ENCODE results near the gene BEAN1.

BEAN1 gene

DNA sequence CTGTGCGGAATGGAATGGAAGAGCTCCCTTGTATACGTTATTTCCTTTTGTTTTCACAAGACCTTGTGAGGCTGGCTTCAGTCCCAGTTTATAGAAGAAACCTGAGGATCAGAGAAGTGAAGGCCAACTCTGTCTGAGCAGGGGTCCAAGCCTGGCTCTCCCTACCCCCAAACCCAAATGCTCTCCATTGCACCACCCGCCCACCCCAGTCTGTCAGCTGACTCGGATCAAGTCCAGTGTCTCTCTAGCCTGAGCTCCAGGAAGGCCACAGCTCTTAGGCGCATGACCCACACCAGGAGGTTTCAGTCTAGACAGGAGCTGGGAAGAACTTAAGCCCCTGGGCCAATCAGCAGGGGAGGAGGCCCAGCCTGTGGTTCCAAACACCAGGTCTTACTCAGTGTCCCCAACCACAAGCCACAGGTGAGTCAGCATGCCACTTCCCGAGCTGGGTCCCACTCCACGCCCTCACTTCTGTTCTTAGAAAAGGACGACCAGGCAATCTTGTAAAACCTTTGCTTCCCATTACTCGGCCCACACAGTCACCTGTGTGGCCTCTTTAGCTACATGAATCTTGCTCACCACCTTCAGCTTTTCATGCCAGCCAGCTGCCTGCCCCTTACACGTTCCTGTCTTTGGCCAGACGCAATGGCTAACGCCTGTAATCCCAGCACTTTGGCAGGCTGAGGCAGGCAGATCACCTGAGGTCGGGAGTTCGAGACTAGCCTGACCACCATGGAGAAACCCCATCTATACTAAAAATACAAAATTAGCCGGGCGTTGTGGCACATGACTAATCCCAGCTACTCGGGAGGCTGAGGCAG is 95.1 kb downstream of the BEAN1 start:
- DNase-seq (ENCODE audit: low read depth), result peak; percentile 53

DNA sequence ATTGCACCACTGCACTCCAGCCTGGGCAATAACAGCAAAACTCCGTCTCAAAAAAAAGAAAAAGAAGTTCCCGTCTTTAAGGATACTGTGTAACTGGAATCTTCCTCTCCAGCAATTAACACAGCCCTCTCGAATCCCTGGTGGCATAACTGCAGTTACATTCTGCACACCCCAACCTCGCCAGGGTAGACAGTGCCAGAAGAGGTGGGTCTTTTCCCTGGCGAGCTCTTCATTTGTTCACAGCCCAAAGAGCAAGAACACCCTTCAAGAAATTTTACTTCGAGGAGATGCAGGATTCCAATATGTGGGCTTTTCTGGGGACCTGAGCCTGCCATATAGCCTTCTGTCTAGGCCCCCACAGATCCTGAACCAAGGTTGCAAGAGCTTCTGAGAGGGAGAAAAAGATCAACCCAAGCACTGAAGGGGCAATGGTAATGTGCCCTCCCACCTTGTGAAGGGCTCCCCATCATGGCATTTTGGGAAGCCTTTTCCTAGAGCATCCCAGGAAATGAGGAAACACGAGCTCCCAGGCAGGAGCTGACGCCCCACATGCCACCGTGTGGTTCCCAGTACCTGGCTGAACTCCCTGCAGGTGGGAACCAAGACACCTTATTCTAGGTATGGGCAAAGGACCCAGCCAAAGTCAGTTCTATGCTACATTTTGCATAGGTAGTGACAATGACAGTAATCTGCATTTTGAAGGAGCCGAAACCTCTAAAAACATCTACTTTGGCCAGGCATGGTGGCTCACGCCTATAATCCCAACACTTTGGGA is 95.9 kb downstream of the BEAN1 start:
- no peak for DNase-seq (ENCODE audit: low read depth)

DNA sequence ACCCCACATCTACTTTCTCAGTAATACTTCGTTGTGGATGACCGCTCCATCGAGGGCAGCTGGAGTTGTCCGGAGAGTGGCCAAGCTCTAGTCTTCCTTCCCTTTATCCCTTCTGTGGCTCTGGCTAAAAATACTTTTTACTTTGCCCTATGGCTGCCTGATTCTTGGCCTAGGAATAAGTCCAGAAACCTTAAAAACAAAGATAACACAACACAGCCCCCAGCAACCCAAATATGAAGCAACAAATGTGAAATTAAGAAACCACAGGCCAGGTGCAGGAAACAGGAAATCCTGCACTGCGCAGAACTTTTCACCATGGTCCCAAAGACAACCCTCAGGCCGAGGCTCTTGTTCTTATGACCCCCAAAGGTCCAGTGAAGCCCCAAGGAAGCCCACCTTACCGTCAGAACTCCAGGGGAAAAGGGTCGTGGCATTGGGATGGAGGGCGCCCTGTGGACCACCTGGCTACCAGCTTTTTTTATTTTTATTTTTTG is 96.8 kb downstream of the BEAN1 start:
- DNase-seq (ENCODE audit: low read depth), result no peak

DNA sequence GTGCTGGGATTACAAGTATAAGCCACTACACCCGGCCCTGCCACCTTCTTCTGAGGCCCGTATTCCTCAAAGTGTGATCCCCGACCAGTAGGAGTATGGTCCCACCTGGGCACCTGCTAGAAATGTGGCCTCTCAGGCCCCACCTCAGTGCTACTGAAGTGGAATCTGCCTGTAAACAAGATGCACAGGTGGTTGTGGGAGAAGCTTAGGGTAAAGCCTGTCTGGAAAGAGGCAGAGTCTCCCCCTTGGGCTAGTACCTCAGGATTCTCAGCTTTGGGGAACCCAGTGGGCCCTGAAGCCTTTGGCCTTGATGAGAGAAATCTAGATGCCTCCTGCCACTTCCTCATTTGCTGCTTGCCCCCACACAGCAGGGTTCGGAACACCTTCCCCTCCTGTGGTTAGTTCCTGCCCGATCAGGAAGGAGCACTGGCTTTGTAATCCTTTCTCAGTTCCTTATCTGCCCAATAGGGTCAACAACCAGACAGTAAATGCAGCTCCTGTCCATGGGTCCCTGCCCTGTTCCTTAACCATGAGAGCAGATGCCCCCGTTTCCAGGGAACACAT is 97.6 kb downstream of the BEAN1 start:
- DNase-seq (ENCODE audit: low read depth), result no peak

DNA sequence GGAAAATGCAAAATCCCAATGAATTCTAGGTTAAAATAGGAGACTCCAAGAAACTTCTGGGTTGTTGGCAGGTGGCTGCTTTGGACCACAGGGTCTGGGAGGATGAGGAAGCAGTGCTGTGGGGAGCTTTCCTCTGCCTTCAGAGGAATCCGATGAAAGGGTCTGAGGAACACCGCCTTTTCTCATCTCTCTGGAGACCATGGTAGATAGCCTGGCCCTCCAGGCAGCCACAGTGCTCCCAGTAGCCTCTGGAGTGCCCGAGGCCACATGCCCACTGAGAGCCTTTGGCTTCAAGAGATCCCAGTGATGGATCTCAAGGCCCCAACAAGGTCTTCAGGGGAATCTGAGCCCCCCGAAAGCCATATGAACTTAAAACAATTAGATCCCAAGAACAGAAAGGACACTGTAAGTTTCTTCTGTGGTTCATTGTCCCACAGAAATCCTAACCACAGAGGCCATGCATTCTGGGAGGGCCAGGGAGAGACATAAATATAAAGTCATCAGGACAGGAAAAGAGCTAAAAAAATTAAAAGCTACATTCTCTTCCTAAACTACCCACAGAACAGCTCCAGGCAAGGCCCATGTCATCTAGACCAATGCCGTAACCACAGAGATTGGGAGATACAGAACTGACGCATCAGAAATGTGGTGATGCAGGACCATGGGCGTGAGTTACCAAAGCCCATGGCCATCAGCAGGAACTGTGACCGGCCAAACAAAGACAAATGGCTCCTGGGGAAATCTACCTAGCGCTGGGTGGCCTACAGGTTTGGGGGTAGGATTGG is 98.5 kb downstream of the BEAN1 start:
- DNase-seq (ENCODE audit: low read depth), result no peak

DNA sequence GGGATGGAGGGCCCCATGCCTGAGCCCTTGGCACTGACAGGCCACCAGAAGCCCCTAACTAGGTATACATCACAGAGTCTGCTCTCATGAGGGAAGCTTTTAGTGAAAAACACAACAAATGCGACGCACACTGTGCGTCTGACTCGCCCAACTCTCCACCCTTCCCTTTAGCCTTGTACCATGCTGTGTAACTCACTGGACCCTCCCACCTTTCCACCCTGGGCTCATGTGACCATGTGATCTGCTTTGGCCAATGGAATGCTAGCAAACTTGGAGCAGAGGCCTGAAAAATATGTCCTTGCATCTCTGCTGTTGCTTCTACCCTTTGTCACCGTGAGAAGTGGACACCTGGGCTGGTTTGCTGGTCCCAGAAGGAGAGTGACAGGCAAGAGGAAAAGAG is 101.2 kb downstream of the BEAN1 start:
- DNase-seq (ENCODE audit: low read depth), result no peak

DNA sequence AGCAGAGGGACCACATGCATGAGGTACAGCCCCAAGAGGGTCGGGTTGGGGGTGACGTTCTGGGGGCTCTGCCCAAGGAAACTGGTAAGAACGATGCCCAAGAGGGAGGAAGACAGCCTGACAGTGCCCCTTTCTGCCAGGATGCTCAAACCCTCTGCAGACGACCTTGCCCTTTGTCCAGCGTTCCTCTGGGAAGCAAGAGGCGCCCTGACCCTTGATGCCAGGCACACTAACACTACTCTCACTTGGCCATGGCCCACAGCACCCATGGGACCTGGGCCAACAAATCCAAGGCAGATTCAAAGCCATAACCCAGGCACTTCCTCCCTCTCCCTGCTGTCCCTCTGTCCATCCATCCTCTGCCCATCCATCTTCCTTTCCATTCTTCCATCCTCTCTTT is 102.4 kb downstream of the BEAN1 start:
- DNase-seq (ENCODE audit: low read depth), result no peak
